Activated T-cell treated with anti-CD3 and anti-CD28 coated beads, Interleukin-2, amount 50 U/mL, for 4 hours (primary cell): ENCODE measurements around the gene FBN1. TPM values are rescaled to one million over a fixed set of nuclear protein-coding genes. Genes with fewer than 3 reads are reported as not detected.

Source experiments
- ATAC-seq, 2 donors: fragments of 200-7000 bp; cut with Tn5 transposase; one replicate each; pipeline ENCODE4 v1.10.0; 2021
- DNase-seq: peaks from one replicate; pipeline ENCODE4 v3.0.0-alpha.2; 2020
- H3K27me3 Mint-ChIP-seq: one replicate; pipeline ENCODE4 v1.8.0; 2021; ENCODE audit warnings: low read depth, mixed read lengths
- H3K36me3 Mint-ChIP-seq: one replicate; pipeline ENCODE4 v1.8.0; 2022; ENCODE audit warnings: mixed read lengths; ENCODE audit not compliant: insufficient read depth
- H3K4me1 Mint-ChIP-seq: one replicate; pipeline ENCODE4 v1.8.0; 2021; ENCODE audit warnings: low read depth, mixed read lengths
- H3K4me3 Mint-ChIP-seq: one replicate; pipeline ENCODE4 v1.8.0; 2021; ENCODE audit warnings: mild to moderate bottlenecking, moderate library complexity, mixed read lengths
- H3K9me3 Mint-ChIP-seq: one replicate; pipeline ENCODE4 v1.8.0; 2021; ENCODE audit warnings: mixed read lengths
- total RNA-seq, 3 donors: library from RNA; stranded (reverse); gene quantifications; one replicate each; pipeline ENCODE4 v1.2.1, GENCODE V29; 2021

FBN1 gene
- total RNA-seq, 3 donors from 2014 or later = 0.22 to 0.38 (median 0.24) TPM

GRCh38 chr15:48624700-48625099 is 20.8 kb downstream of the FBN1 start:
- no peak overlapping the region for H3K4me3 Mint-ChIP-seq
- no peak for ATAC-seq
- no peaks in the 10 kb centered on the region for H3K9me3 Mint-ChIP-seq
- no peaks in the 10 kb centered on the region for H3K4me1 Mint-ChIP-seq
- no peak for DNase-seq
- H3K36me3 Mint-ChIP-seq = no peaks in the 10 kb centered on the region
- H3K27me3 Mint-ChIP-seq = no peaks in the 10 kb centered on the region

- no peaks in the 10 kb centered on the region for H3K9me3 Mint-ChIP-seq
- H3K36me3 Mint-ChIP-seq = no peaks in the 10 kb centered on the region
- no peaks in the 10 kb centered on the region for H3K4me1 Mint-ChIP-seq
- H3K4me3 Mint-ChIP-seq = no peak overlapping the region
- H3K27me3 Mint-ChIP-seq = peaks cover 2% of the 10 kb centered on the region
- ATAC-seq = no peak
- DNase-seq = no peak
Observed at GRCh38 chr15:48623456-48623855, 22.1 kb downstream of the FBN1 start.

DNA sequence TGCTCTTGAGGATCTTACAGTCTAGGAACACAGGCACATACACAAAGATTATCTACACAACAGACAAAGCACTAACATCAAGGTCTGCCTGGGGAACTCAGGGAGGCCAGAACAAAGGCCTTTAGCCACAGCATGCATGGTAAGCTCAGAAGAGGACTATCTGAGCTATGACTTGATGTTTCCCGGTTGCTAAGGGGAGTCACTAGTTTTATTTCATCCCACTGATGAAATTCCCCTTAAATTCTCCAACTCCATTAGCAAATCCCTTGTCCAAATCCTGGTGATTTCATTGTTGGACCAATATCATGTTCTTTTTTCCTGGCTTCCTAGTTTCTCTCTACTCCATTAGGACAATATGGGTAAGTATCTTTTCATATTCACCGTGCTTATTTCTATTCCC is 23.3 kb downstream of the FBN1 start:
- no peaks in the 10 kb centered on the region for H3K36me3 Mint-ChIP-seq
- H3K9me3 Mint-ChIP-seq = no peaks in the 10 kb centered on the region
- H3K4me1 Mint-ChIP-seq = no peaks in the 10 kb centered on the region
- DNase-seq (no peak), ATAC-seq (no peak)
- peaks cover 2% of the 10 kb centered on the region for H3K27me3 Mint-ChIP-seq
- no peak overlapping the region for H3K4me3 Mint-ChIP-seq

GRCh38 chr15:48619446-48619845 is 26.1 kb downstream of the FBN1 start:
- Mint-ChIP-seq H3K27me3 (peaks cover 2% of the 10 kb centered on the region), H3K9me3 (no peaks in the 10 kb centered on the region), H3K36me3 (no peaks in the 10 kb centered on the region), H3K4me1 (no peaks in the 10 kb centered on the region), H3K4me3 (no peak overlapping the region)
- ATAC-seq (no peak), DNase-seq (no peak)

GRCh38 chr15:48617619-48618018 is 27.9 kb downstream of the FBN1 start:
- no peaks in the 10 kb centered on the region for H3K36me3 Mint-ChIP-seq
- no peak for ATAC-seq

GRCh38 chr15:48616216-48616615 is 29.3 kb downstream of the FBN1 start:
- Mint-ChIP-seq H3K9me3 (no peaks in the 10 kb centered on the region), H3K36me3 (no peaks in the 10 kb centered on the region), H3K27me3 (peaks cover 2% of the 10 kb centered on the region), H3K4me1 (no peaks in the 10 kb centered on the region), H3K4me3 (no peak overlapping the region)
- ATAC-seq (no peak), DNase-seq (no peak)

More at GRCh38 chr15:48617619-48618018, 27.9 kb downstream of the FBN1 start:
- no peak overlapping the region for H3K4me3 Mint-ChIP-seq
- H3K27me3 Mint-ChIP-seq = peaks cover 2% of the 10 kb centered on the region
- H3K9me3 Mint-ChIP-seq = no peaks in the 10 kb centered on the region
- no peaks in the 10 kb centered on the region for H3K4me1 Mint-ChIP-seq
- DNase-seq = no peak

GRCh38 chr15:48614051-48614450 is 31.5 kb downstream of the FBN1 start:
- H3K9me3 Mint-ChIP-seq = no peaks in the 10 kb centered on the region
- H3K27me3 Mint-ChIP-seq = no peaks in the 10 kb centered on the region
- no peak overlapping the region for H3K4me3 Mint-ChIP-seq
- no peak for ATAC-seq
- H3K4me1 Mint-ChIP-seq = no peaks in the 10 kb centered on the region
- DNase-seq = no peak
- no peaks in the 10 kb centered on the region for H3K36me3 Mint-ChIP-seq

DNA sequence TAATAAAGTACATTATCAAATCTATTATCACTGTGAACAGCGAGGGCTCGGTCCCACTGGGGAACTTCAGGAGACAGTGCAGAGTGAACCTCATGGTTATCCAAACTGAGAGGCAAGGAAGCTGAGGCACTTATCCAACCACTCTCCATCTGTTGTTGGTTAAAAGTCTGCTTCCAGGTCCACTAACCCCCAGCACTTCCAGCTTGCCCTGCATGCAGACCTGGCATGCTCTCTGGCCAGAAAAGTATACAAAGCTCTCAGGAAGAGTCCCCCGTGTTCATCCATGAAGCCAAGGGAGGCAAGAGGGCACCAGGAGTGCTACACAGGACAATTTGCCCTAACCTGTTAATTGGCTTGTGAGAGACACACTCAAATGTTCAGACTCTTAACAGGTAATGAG is 36.0 kb downstream of the FBN1 start:
- ATAC-seq (no peak), DNase-seq (no peak)
- Mint-ChIP-seq H3K4me3 (no peak overlapping the region), H3K4me1 (no peaks in the 10 kb centered on the region), H3K36me3 (no peaks in the 10 kb centered on the region), H3K27me3 (no peaks in the 10 kb centered on the region), H3K9me3 (no peaks in the 10 kb centered on the region)

GRCh38 chr15:48607846-48608245 is 37.7 kb downstream of the FBN1 start:
- no peaks in the 10 kb centered on the region for H3K4me1 Mint-ChIP-seq
- no peak overlapping the region for H3K4me3 Mint-ChIP-seq
- H3K36me3 Mint-ChIP-seq = no peaks in the 10 kb centered on the region
- ATAC-seq = no peak
- no peaks in the 10 kb centered on the region for H3K27me3 Mint-ChIP-seq
- DNase-seq = no peak
- H3K9me3 Mint-ChIP-seq = no peaks in the 10 kb centered on the region

- Mint-ChIP-seq H3K4me3 (no peak overlapping the region), H3K4me1 (no peaks in the 10 kb centered on the region), H3K36me3 (no peaks in the 10 kb centered on the region), H3K9me3 (no peaks in the 10 kb centered on the region), H3K27me3 (no peaks in the 10 kb centered on the region)
- no peak for DNase-seq
- ATAC-seq = no peak
Observed at GRCh38 chr15:48604567-48604966, 40.9 kb downstream of the FBN1 start.

GRCh38 chr15:48603922-48604321 is 41.6 kb downstream of the FBN1 start:
- H3K4me1 Mint-ChIP-seq = no peaks in the 10 kb centered on the region
- DNase-seq = no peak
- H3K9me3 Mint-ChIP-seq = no peaks in the 10 kb centered on the region
- H3K36me3 Mint-ChIP-seq = no peaks in the 10 kb centered on the region
- no peak overlapping the region for H3K4me3 Mint-ChIP-seq
- ATAC-seq = no peak
- no peaks in the 10 kb centered on the region for H3K27me3 Mint-ChIP-seq

DNA sequence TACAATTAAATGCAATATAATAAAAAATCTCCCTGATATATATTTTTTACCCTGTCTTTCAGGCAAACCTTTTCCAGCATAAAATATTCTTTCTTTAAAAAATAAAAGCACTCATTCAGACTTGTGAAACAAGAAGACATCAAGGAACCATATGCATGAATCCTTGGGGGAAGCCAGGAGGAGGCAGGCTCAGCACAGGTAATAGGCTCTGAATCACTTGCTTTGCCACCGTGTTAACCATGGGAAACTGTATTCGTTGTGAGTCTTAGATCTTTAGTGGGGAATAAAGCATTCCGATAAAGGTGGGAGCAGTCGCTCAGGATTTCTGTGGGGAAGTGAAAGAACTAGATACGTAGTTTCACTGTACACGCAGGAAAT is 42.4 kb downstream of the FBN1 start:
- Mint-ChIP-seq H3K9me3 (no peaks in the 10 kb centered on the region), H3K36me3 (no peaks in the 10 kb centered on the region), H3K4me3 (no peak overlapping the region), H3K27me3 (no peaks in the 10 kb centered on the region), H3K4me1 (no peaks in the 10 kb centered on the region)
- DNase-seq (no peak), ATAC-seq (no peak)

GRCh38 chr15:48602358-48603122 is 43.0 kb downstream of the FBN1 start:
- DNase-seq (no peak), ATAC-seq (no peak)
- Mint-ChIP-seq H3K9me3 (no peaks in the 10 kb centered on the region), H3K4me1 (no peaks in the 10 kb centered on the region), H3K36me3 (no peaks in the 10 kb centered on the region), H3K4me3 (no peak overlapping the region), H3K27me3 (no peaks in the 10 kb centered on the region)

DNA sequence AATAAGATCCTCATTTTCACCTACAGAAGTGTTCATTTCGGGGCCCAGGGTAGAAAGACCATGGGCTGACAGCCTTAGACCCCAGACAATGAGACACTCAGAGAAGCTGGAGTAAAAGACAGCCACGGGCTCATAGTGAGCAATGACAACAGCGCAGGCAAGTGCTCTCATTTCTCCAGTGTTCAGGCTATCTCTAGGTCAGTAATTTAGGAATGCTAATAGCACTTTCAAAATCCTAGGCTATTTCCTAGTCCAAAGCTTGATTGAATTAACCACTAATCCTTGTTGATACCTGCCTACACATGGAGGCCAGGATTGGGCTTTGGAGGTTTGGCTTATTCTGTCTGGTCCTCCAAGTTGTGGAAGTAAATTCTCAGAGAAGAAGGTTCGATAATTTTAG is 44.4 kb downstream of the FBN1 start:
- DNase-seq (no peak), ATAC-seq (no peak)
- H3K27me3 Mint-ChIP-seq = no peaks in the 10 kb centered on the region
- H3K9me3 Mint-ChIP-seq = no peaks in the 10 kb centered on the region
- H3K4me3 Mint-ChIP-seq = no peak overlapping the region
- H3K36me3 Mint-ChIP-seq = no peaks in the 10 kb centered on the region
- no peaks in the 10 kb centered on the region for H3K4me1 Mint-ChIP-seq

DNA sequence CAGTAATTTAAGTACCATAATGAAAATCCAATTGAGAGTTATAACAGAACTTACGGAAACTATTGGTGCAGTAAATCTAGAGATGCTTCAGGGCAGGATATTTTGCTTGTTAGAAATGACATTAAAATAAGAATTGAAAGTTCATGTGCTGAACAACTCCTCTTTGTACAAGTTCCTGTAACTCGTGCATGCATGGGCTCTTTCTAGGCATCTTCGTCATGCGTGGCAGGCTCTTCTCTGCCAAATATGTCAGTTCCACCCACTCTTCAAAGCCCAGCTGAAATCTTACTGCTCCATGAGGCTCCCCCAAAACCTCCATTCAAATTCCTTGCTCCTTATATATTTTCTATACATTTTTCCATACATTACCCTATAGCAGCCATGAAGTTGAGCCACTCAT is 48.7 kb downstream of the FBN1 start:
- Mint-ChIP-seq H3K4me1 (no peaks in the 10 kb centered on the region), H3K4me3 (no peak overlapping the region), H3K9me3 (no peaks in the 10 kb centered on the region), H3K36me3 (no peaks in the 10 kb centered on the region), H3K27me3 (no peaks in the 10 kb centered on the region)
- DNase-seq (no peak), ATAC-seq (no peak)
